CD14-positive monocyte (primary cell): Measurements from ENCODE around the gene DOHH. TPM values are rescaled to one million over a fixed set of nuclear protein-coding genes. Genes with fewer than 3 reads are reported as not detected.

Experiments
- DNase-seq, 3 donors: peaks; one replicate each; pipeline ENCODE4 v3.0.0-alpha.2; 2011 to 2022
- H2AFZ ChIP-seq: 2 replicates; pipeline ENCODE4 v1.6.0; 2012; ENCODE audit warnings: mild to moderate bottlenecking, low read depth, low read length, inconsistent platforms; ENCODE audit not compliant: insufficient read depth, poor library complexity, severe bottlenecking
- H3K27ac ChIP-seq, 2 donors: 1 replicate in 1 of 2; 2 replicates in 1 of 2; pipeline ENCODE4 v1.5.1; 2012 to 2013; ENCODE audit warnings: low read length in 2 of 2, control low read depth in 1 of 2, inconsistent platforms in 1 of 2, low read depth in 1 of 2, mild to moderate bottlenecking in 1 of 2
- H3K27me3 ChIP-seq, 2 donors: one replicate each; pipeline versions ENCODE4 v1.6.0 to v1.6.1; 2011 to 2013; ENCODE audit warnings: low read length in 2 of 2; ENCODE audit not compliant: control insufficient read depth in 2 of 2, insufficient read depth in 2 of 2
- H3K36me3 ChIP-seq, 2 donors: replicated peaks in 1 of 2; 1 replicate in 1 of 2; 2 replicates in 1 of 2; pipeline versions ENCODE4 v1.5.1 to v1.6.1; 2012 to 2013; ENCODE audit warnings: low read length in 2 of 2, control low read depth in 1 of 2, inconsistent platforms in 1 of 2, mild to moderate bottlenecking in 1 of 2; ENCODE audit not compliant: insufficient read depth in 2 of 2, control insufficient read depth in 1 of 2
- H3K4me1 ChIP-seq, 2 donors: 1 replicate in 1 of 2; 2 replicates in 1 of 2; pipeline versions ENCODE4 v1.5.1 to v1.6.1; 2012 to 2013; ENCODE audit warnings: low read length in 2 of 2, control low read depth in 1 of 2, inconsistent platforms in 1 of 2, mild to moderate bottlenecking in 1 of 2, moderate library complexity in 1 of 2; ENCODE audit not compliant: insufficient read depth in 2 of 2, control insufficient read depth in 1 of 2
- H3K4me2 ChIP-seq: replicated peaks from 2 replicates; pipeline ENCODE3; 2012; ENCODE audit warnings: low read length, moderate library complexity, mild to moderate bottlenecking; ENCODE audit not compliant: poor library complexity, severe bottlenecking; ENCODE audit errors: extremely low read depth
- H3K4me3 ChIP-seq, 3 experiments: fragments of 200-600 bp in 1 of 3; sonication (generic) in 1 of 3; replicated peaks in 1 of 3; 1 replicate in 2 of 3; 2 replicates in 1 of 3; pipeline ENCODE4 v1.5.1; 2011 to 2013; ENCODE audit warnings: low read length in 3 of 3, mild to moderate bottlenecking in 3 of 3, control low read depth in 2 of 3, low read depth in 2 of 3, inconsistent platforms in 1 of 3, moderate library complexity in 1 of 3
- H3K79me2 ChIP-seq: 2 replicates; pipeline ENCODE4 v1.6.0; 2012; ENCODE audit warnings: mild to moderate bottlenecking, control low read depth, inconsistent platforms, low read length, moderate library complexity; ENCODE audit not compliant: insufficient read depth
- H3K9ac ChIP-seq: 2 replicates; pipeline ENCODE4 v1.6.0; 2017; ENCODE audit warnings: low read length, mild to moderate bottlenecking; ENCODE audit not compliant: insufficient read depth, poor library complexity, severe bottlenecking
- H3K9me3 ChIP-seq, 2 donors: replicated peaks in 1 of 2; 1 replicate in 1 of 2; 2 replicates in 1 of 2; pipeline versions ENCODE4 v1.5.1 to v1.6.1; 2012 to 2013; ENCODE audit warnings: low read length in 2 of 2, control low read depth in 1 of 2; ENCODE audit not compliant: control insufficient read depth in 1 of 2, insufficient read depth in 1 of 2
- H4K20me1 ChIP-seq: 2 replicates; pipeline ENCODE4 v1.6.0; 2012; ENCODE audit warnings: mild to moderate bottlenecking, low read length, control low read depth, moderate library complexity; ENCODE audit not compliant: insufficient read depth
- H3K27ac Mint-ChIP-seq, 7 donors: one replicate each; pipeline ENCODE4 v1.8.0; 2020; ENCODE audit warnings: mild to moderate bottlenecking in 7 of 7, mixed read lengths in 7 of 7, moderate library complexity in 6 of 7, inconsistent platforms in 2 of 7
- H3K27me3 Mint-ChIP-seq, 3 donors: one replicate each; pipeline ENCODE4 v1.8.0; 2021 to 2022; ENCODE audit warnings: low read depth in 3 of 3, mild to moderate bottlenecking in 3 of 3, mixed read lengths in 3 of 3, moderate library complexity in 3 of 3, inconsistent platforms in 1 of 3
- H3K36me3 Mint-ChIP-seq, 2 donors: one replicate each; pipeline ENCODE4 v1.8.0; 2020; ENCODE audit warnings: mixed read lengths in 2 of 2, inconsistent platforms in 1 of 2, mild to moderate bottlenecking in 1 of 2
- H3K4me1 Mint-ChIP-seq: one replicate; pipeline ENCODE4 v1.8.0; 2020; ENCODE audit warnings: mild to moderate bottlenecking, mixed read lengths
- H3K4me3 Mint-ChIP-seq, 2 donors: one replicate each; pipeline ENCODE4 v1.8.0; 2020; ENCODE audit warnings: mild to moderate bottlenecking in 2 of 2, mixed read lengths in 2 of 2, moderate library complexity in 1 of 2
- H3K9me3 Mint-ChIP-seq, 7 donors: one replicate each; pipeline ENCODE4 v1.8.0; 2020 to 2022; ENCODE audit warnings: mixed read lengths in 7 of 7, mild to moderate bottlenecking in 6 of 7, moderate library complexity in 6 of 7, inconsistent platforms in 2 of 7
- WGBS: methylation state at CpG from one replicate; pipeline ENCODE4 v1.1.5; 2013; ENCODE audit warnings: missing lambda C conversion rate; ENCODE audit not compliant: insufficient coverage; 5-methylcytosine and 5-hydroxymethylcytosine counted together
- intact Hi-C, 2 donors: fragments of 100-400 bp; cut with micrococcal nuclease; formaldehyde crosslinking; loops; one replicate each; pipeline versions ENCODE4 v1.15.0 to v1.15.1; 2023
- polyA plus RNA-seq, 3 donors: library from polyadenylated mRNA; depleted of rRNA in 1 of 3; unstranded in 2 of 3; stranded (reverse) in 1 of 3; fragments of 300-500 nt in 2 of 3; fragments of >200 nt in 1 of 3; fragmentation: Illumina TruSeq in 2 of 3; gene quantifications; 1 replicate in 2 of 3; 2 replicates in 1 of 3; pipeline ENCODE4 v1.2.3, GENCODE V29; 2012 to 2021
- TF ChIP-seq, protein P1 (sequence below): fragments of 200-600 bp; IDR thresholded peaks from one replicate; pipeline ENCODE4 v1.8.0; 2022; ENCODE audit warnings: antibody characterized with exemption, mild to moderate bottlenecking

DOHH gene
- polyA plus RNA-seq, 3 donors: 3.7 to 4.2 (median 4.1) TPM

DNA sequence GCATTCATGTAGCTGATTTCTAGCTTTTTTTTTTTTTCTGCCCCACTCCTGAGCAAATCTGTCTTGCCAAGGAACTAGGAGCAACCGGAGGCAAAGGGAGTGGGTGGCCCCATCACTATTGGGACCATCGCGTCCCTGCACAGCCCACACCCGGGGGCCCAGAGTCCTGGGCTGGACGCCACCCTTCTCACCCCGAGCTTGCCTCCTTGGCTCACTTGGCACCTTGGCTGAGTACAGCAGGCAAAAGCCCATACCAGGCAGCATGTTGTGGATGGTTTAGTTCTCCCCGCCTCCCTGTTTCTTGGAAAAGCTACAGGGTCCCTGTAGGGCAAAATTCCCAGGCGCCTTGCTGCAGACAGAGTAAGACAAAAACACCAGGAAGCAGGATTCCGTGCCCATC lies 33.8 kb downstream of the DOHH start:
- no peaks in the 10 kb centered on the region for H3K4me1 ChIP-seq
- no peak overlapping the region for H3K27ac ChIP-seq
- H3K27me3 ChIP-seq: no peaks in the 10 kb centered on the region
- H3K79me2 ChIP-seq: no peaks in the 10 kb centered on the region
- Mint-ChIP-seq H3K27me3 (peaks cover 0 to 6% (median 4%) of the 10 kb centered on the region in 3 donors), H3K9me3 (peaks cover 0 to 2% (median 0%) of the 10 kb centered on the region in 7 donors), H3K4me3 (no peak overlapping the region), H3K4me1 (no peaks in the 10 kb centered on the region), H3K27ac (no peak overlapping the region), H3K36me3 (peaks cover 12 to 14% of the 10 kb centered on the region in 2 donors)
- H3K36me3 ChIP-seq: peaks cover 8 to 13% of the 10 kb centered on the region in 2 donors
- H3K4me3 ChIP-seq: no peak overlapping the region
- TF ChIP-seq, protein P1, sequence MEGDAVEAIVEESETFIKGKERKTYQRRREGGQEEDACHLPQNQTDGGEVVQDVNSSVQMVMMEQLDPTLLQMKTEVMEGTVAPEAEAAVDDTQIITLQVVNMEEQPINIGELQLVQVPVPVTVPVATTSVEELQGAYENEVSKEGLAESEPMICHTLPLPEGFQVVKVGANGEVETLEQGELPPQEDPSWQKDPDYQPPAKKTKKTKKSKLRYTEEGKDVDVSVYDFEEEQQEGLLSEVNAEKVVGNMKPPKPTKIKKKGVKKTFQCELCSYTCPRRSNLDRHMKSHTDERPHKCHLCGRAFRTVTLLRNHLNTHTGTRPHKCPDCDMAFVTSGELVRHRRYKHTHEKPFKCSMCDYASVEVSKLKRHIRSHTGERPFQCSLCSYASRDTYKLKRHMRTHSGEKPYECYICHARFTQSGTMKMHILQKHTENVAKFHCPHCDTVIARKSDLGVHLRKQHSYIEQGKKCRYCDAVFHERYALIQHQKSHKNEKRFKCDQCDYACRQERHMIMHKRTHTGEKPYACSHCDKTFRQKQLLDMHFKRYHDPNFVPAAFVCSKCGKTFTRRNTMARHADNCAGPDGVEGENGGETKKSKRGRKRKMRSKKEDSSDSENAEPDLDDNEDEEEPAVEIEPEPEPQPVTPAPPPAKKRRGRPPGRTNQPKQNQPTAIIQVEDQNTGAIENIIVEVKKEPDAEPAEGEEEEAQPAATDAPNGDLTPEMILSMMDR: no peak
- no peak overlapping the region for H3K9ac ChIP-seq
- H4K20me1 ChIP-seq: peaks cover 31% of the 10 kb centered on the region
- H2AFZ ChIP-seq: no peak overlapping the region
- H3K4me2 ChIP-seq: no peak overlapping the region
- H3K9me3 ChIP-seq: no peaks in the 10 kb centered on the region
- DNase-seq: no peak
- WGBS: 100% methylated on average over 8 of the region's 9 CpGs
- intact Hi-C loops: no loop called here

DNA sequence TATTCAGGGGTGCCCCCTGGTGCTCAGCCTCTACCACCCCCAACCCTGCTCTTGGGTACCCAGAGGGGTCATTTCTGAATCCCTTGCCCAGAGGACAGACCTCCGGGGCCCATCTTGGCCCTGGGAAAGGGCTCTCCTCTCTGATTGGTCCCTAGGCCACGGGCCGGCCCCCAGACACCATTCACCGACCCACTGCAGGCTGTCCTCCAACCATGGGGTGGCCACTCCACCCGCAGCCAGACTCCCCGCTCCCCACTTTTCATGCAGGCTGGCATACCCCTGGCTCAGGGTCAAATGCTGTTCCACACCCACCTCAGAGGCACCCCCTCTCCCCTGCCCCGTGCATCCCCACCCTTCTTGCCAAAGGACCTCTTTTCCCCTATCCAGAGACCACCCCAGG lies 34.9 kb downstream of the DOHH start:
- Mint-ChIP-seq H3K27me3 (peaks cover 0 to 6% (median 4%) of the 10 kb centered on the region in 3 donors), H3K4me3 (no peak overlapping the region), H3K4me1 (no peaks in the 10 kb centered on the region), H3K9me3 (peaks cover 0 to 2% (median 0%) of the 10 kb centered on the region in 7 donors), H3K27ac (peak overlapping the region in 4 of 7 donors; percentile 22 to 76 (median 43)), H3K36me3 (peaks cover 12 to 19% of the 10 kb centered on the region in 2 donors)
- TF ChIP-seq, protein P1: no peak
- no peaks in the 10 kb centered on the region for H3K9me3 ChIP-seq
- H3K9ac ChIP-seq: no peak overlapping the region
- no peak overlapping the region for H3K27ac ChIP-seq
- no peaks in the 10 kb centered on the region for H3K27me3 ChIP-seq
- 94% methylated on average over 7 of the region's 7 CpGs for WGBS
- H3K79me2 ChIP-seq: no peaks in the 10 kb centered on the region
- DNase-seq: no peak
- no peak overlapping the region for H3K4me2 ChIP-seq
- peaks cover 8 to 21% of the 10 kb centered on the region in 2 donors for H3K36me3 ChIP-seq
- H3K4me3 ChIP-seq: no peak overlapping the region
- peaks cover 31% of the 10 kb centered on the region for H4K20me1 ChIP-seq
- H3K4me1 ChIP-seq: no peaks in the 10 kb centered on the region
- intact Hi-C loops: no loop called here
- no peak overlapping the region for H2AFZ ChIP-seq
